Mucosa of descending colon (tissue), 3 donors: Measurements from ENCODE around the gene FAM120C. TPM values are rescaled to one million over a fixed set of nuclear protein-coding genes. Genes with fewer than 3 reads are reported as not detected.

Experiments
- ATAC-seq: fragments of 200-7000 bp; cut with Tn5 transposase; one replicate; pipeline ENCODE4 v1.9.1; 2020; ENCODE audit warnings: mild to moderate bottlenecking, moderate library complexity
- DNase-seq, 3 donors: peaks; one replicate each; pipeline ENCODE4 v3.0.0-alpha.2; 2020
- H3K36me3 ChIP-seq: fragments of 200-600 bp; one replicate; pipeline ENCODE4 v1.8.0; 2021; ENCODE audit warnings: low read depth, mild to moderate bottlenecking
- H3K4me1 ChIP-seq: fragments of 200-600 bp; one replicate; pipeline ENCODE4 v1.8.0; 2021; ENCODE audit warnings: low read depth, mild to moderate bottlenecking
- H3K4me3 ChIP-seq: fragments of 200-600 bp; one replicate; pipeline ENCODE4 v1.8.0; 2021; ENCODE audit warnings: mild to moderate bottlenecking
- H3K9me3 ChIP-seq: fragments of 200-600 bp; one replicate; pipeline ENCODE4 v1.8.0; 2021; ENCODE audit warnings: mild to moderate bottlenecking
- CTCF ChIP-seq: fragments of 200-600 bp; IDR thresholded peaks from one replicate; pipeline ENCODE4 v1.8.0; 2022; ENCODE audit warnings: antibody characterized with exemption, mild to moderate bottlenecking
- intact Hi-C, 2 donors: fragments of 100-400 bp; cut with DNase I in 1 of 2; cut with micrococcal nuclease in 1 of 2; formaldehyde crosslinking; loops; one replicate each; pipeline versions ENCODE4 v1.11.0 to v1.11.1; 2022; cut with DNase I, micrococcal nuclease
- total RNA-seq, 3 donors: library from RNA; stranded (reverse); fragmentation: NEBNext Ultra II Directional in 2 of 3; extraction: Animal tissue kit (Norgen Biotek cat#: 25700) in 2 of 3; gene quantifications; one replicate each; pipeline versions ENCODE4 v1.2.1 to v1.2.4, GENCODE V29; 2021 to 2023
- donor health status: DM: no; HTN: no; CAD: no; lungs with moderate emphysema.
- donor health status: DM: no; HTN: no; CAD: no.
- donor health status: DM: no; HTN: yes; CAD: no.

Gene FAM120C
- total RNA-seq, 3 donors from 2014 or later: 3.7 to 9.4 (median 5.0) TPM

DNA sequence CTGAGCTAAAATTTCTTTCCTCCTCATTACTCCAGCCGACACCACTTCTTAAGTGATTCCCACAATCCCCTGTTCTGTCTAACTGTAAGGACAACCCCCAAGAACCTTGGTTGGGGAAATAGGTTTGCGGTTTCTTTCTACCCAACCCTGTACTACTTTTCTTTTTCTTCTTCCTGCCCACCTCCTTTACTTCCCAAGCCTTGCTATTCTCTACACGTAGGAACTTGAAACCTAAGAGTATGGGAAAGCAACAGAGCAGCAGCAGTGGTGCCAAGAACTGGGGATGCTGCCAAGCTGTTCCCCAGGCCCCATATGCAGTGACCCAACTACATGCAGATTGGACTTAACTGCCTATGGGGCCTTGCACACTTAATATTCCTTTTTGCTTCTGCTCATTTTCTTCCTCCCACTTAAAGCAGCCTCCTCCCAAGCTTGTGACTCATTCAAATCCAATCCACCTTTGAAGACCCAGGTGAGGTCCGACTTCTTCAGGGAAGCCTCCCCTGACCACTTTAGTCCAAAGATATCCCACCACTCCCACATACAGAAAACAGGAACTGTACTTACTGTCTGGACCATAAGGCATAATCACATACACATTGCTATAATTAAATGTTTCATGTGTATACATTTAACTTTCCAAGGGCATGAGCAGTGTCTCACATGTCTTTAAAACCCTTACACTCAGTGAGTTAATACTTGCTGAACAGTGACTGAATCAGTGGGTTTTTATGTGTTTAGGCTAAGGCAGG lies 1.7 kb downstream of the FAM120C start:
- Histone ChIP-seq H3K36me3 (no peaks in the 10 kb centered on the region), H3K4me1 (peaks cover 3% of the 10 kb centered on the region), H3K9me3 (no peaks in the 10 kb centered on the region), H3K4me3 (no peak overlapping the region)
- TF ChIP-seq CTCF: no peak
- ATAC-seq (no peak), DNase-seq (no peak)
- intact Hi-C loops: no loop called here

DNA sequence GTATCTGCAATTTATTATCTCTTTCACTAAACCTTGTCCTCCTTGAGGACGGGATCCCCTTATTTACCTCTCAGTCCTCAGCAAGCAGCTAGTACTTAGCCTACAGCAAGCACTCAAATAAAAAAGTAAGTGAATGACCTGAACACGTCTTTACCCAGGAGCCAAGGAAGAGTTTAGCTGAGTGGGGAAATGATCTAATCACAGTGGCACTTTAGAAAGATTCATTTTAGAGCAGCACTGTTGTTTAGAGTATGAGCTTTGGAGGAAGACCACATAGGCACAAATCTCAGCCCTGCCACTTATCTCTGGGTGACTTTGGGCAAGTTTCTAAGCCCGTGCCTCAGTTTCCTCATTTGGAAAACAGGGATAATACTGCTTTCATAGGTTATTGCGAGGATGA lies 2.7 kb downstream of the FAM120C start:
- DNase-seq (no peak), ATAC-seq (no peak)
- intact Hi-C loops: no loop called here
- Histone ChIP-seq H3K4me3 (no peak overlapping the region), H3K36me3 (no peaks in the 10 kb centered on the region), H3K9me3 (no peaks in the 10 kb centered on the region), H3K4me1 (peaks cover 3% of the 10 kb centered on the region)
- no peak for TF ChIP-seq CTCF

GRCh38 chrX:54178100-54178940 lies 4.7 kb downstream of the FAM120C start:
- no peaks in the 10 kb centered on the region for H3K9me3 ChIP-seq
- no peaks in the 10 kb centered on the region for H3K36me3 ChIP-seq
- H3K4me3 ChIP-seq: no peak overlapping the region
- peaks cover 3% of the 10 kb centered on the region for H3K4me1 ChIP-seq
- no peak for TF ChIP-seq CTCF
- DNase-seq (no peak), ATAC-seq (no peak)
- intact Hi-C loops: no loop called here

GRCh38 chrX:54177306-54177705 lies 5.7 kb downstream of the FAM120C start:
- ATAC-seq (no peak), DNase-seq (no peak)
- TF ChIP-seq CTCF: no peak
- intact Hi-C loops: no loop called here
- peaks cover 3% of the 10 kb centered on the region for H3K4me1 ChIP-seq
- no peaks in the 10 kb centered on the region for H3K36me3 ChIP-seq
- no peaks in the 10 kb centered on the region for H3K9me3 ChIP-seq
- H3K4me3 ChIP-seq: no peak overlapping the region

- no peaks in the 10 kb centered on the region for H3K36me3 ChIP-seq
- no peak for DNase-seq
- no peaks in the 10 kb centered on the region for H3K9me3 ChIP-seq
- no peak for TF ChIP-seq CTCF
- H3K4me1 ChIP-seq: no peaks in the 10 kb centered on the region
- ATAC-seq: no peak
- no peak overlapping the region for H3K4me3 ChIP-seq
- intact Hi-C loops: no loop called here
These were observed 9.3 kb downstream of the FAM120C start for GRCh38 chrX:54173791-54174190.
